A549 (cell line): ENCODE data around the gene RTKN2.

Experiments used
- CTCF ChIP-seq: fragments of >200 bp; sonication (Bioruptor Twin); formaldehyde crosslinking; IDR thresholded peaks from 3 replicates; pipeline ENCODE4 v1.5.1; 2016
- EP300 ChIP-seq, 2 experiments: fragments of >200 bp; sonication (Bioruptor Twin); formaldehyde crosslinking; IDR thresholded peaks; 2 replicates in 1 of 2; 3 replicates in 1 of 2; pipeline ENCODE4 v1.6.1; 2016 to 2017
- SREBF2 ChIP-seq: fragments of 450-650 bp; IDR thresholded peaks from 2 replicates; pipeline ENCODE4 v1.6.1; 2014; ENCODE audit warnings: mild to moderate bottlenecking, moderate library complexity

- no peak for TF ChIP-seq SREBF2
- TF ChIP-seq EP300 (IDR thresholded peaks at IDR 0.05) = no peak
- TF ChIP-seq CTCF = no peak
These were observed 97.9 kb downstream of the RTKN2 start for GRCh38 chr10:62170732-62171131.
